Caco-2 (cell line): ENCODE data around the gene UNC119B. TPM values are rescaled to one million over a fixed set of nuclear protein-coding genes. Genes with fewer than 3 reads are reported as not detected.
A peak's percentile ranks its signal among the peaks of the same experiment; 100 is the strongest.

Source experiments
- BruUV-seq: library from RNA; stranded (reverse); fragments of 400-500 nt; replicated peaks from 2 replicates; lab custom pipeline; 2021; lab: Mats Ljungman, UMichigan
- CTCF ChIA-PET: fragments of 300-600 bp; sonication (Branson Sonifier 250); formaldehyde crosslinking; loops from one replicate; lab custom pipeline; 2022; ENCODE audit warnings: antibody characterized with exemption; lab: Charles Lee
- POLR2A ChIA-PET: fragments of 300-600 bp; sonication (Branson Sonifier 250); formaldehyde crosslinking; loops from one replicate; lab custom pipeline; 2022; ENCODE audit warnings: antibody characterized with exemption; lab: Charles Lee
- DNase-seq, 2 experiments: peaks; one replicate each; pipeline versions ENCODE4 v3.0.0 to v3.0.0-alpha.2; 2020 to 2022
- H3K27me3 ChIP-seq: replicated peaks from 2 replicates; pipeline ENCODE4 v1.6.0; 2011; ENCODE audit warnings: low read length; ENCODE audit not compliant: control insufficient read depth, insufficient read depth
- H3K36me3 ChIP-seq: 2 replicates; pipeline ENCODE4 v1.5.1; 2011; ENCODE audit warnings: low read length; ENCODE audit not compliant: control insufficient read depth, insufficient read depth
- H3K4me1 ChIP-seq: fragments of 250-450 bp; sonication (Bioruptor Pico); 2 replicates; pipeline ENCODE4 v1.5.1; 2020; ENCODE audit warnings: mild to moderate bottlenecking
- H3K4me3 ChIP-seq: 2 replicates; pipeline ENCODE4 v1.5.1; 2011; ENCODE audit warnings: low read depth, mild to moderate bottlenecking, control low read depth, low read length
- H3K9me3 ChIP-seq: fragments of 250-450 bp; sonication (Bioruptor Pico); 2 replicates; pipeline ENCODE4 v1.5.1; 2020; ENCODE audit warnings: mild to moderate bottlenecking, moderate library complexity
- H3K27ac Mint-ChIP-seq: one replicate; pipeline ENCODE4 v1.8.0; 2022; ENCODE audit warnings: mixed read lengths; ENCODE audit not compliant: unreplicated experiment
- H3K27me3 Mint-ChIP-seq: one replicate; pipeline ENCODE4 v1.8.0; 2022; ENCODE audit warnings: mixed read lengths; ENCODE audit not compliant: insufficient read depth, unreplicated experiment
- H3K36me3 Mint-ChIP-seq: one replicate; pipeline ENCODE4 v1.8.0; 2022; ENCODE audit warnings: mild to moderate bottlenecking, mixed read lengths; ENCODE audit not compliant: insufficient read depth, unreplicated experiment
- H3K4me1 Mint-ChIP-seq: one replicate; pipeline ENCODE4 v1.8.0; 2022; ENCODE audit warnings: low read depth, mixed read lengths; ENCODE audit not compliant: unreplicated experiment
- H3K4me3 Mint-ChIP-seq: one replicate; pipeline ENCODE4 v1.8.0; 2022; ENCODE audit warnings: mild to moderate bottlenecking, moderate library complexity, mixed read lengths; ENCODE audit not compliant: unreplicated experiment
- H3K9me3 Mint-ChIP-seq: one replicate; pipeline ENCODE4 v1.8.0; 2022; ENCODE audit warnings: mixed read lengths; ENCODE audit not compliant: unreplicated experiment
- CTCF ChIP-seq, 2 experiments: fragments of 200-600 bp in 1 of 2; IDR thresholded peaks; 1 replicate in 1 of 2; 2 replicates in 1 of 2; pipeline versions ENCODE4 v1.5.1 to v1.8.0; 2011 to 2022; ENCODE audit warnings: antibody characterized with exemption in 1 of 2, control low read depth in 1 of 2, inconsistent platforms in 1 of 2, low read depth in 1 of 2, low read length in 1 of 2, mild to moderate bottlenecking in 1 of 2, moderate library complexity in 1 of 2; ENCODE audit not compliant: insufficient read depth in 1 of 2, severe bottlenecking in 1 of 2, unreplicated experiment in 1 of 2
- intact Hi-C: fragments of 100-400 bp; cut with micrococcal nuclease; formaldehyde crosslinking; loops from one replicate; pipeline ENCODE4 v1.10.0; 2022; ENCODE audit not compliant: unreplicated experiment
- total RNA-seq: library from RNA; stranded (reverse); gene quantifications from 2 replicates; pipeline ENCODE4 v1.2.3, GENCODE V29; 2022

Gene UNC119B
- total RNA-seq, 1 experiment from 2014 or later, result 44.4 TPM

- H3K27ac Mint-ChIP-seq, result no peak overlapping the region
- ChIA-PET POLR2A (no interaction called here), CTCF (no interaction called here)
- peaks cover 34% of the 10 kb centered on the region for H3K36me3 Mint-ChIP-seq
- H3K27me3 ChIP-seq, result no peaks in the 10 kb centered on the region
- no peak overlapping the region for H3K4me3 ChIP-seq
- H3K4me1 ChIP-seq, result no peaks in the 10 kb centered on the region
- BruUV-seq, result no TSS peak
- TF ChIP-seq CTCF (IDR thresholded peaks at IDR 0.05; ENCODE audit: insufficient read depth in 1 of 2, low read depth in 1 of 2, low read length in 1 of 2, severe bottlenecking in 1 of 2, unreplicated experiment in 1 of 2), result no peak
- no peaks in the 10 kb centered on the region for H3K9me3 ChIP-seq
- no peaks in the 10 kb centered on the region for H3K9me3 Mint-ChIP-seq
- no peaks in the 10 kb centered on the region for H3K4me1 Mint-ChIP-seq
- no peak overlapping the region for H3K4me3 Mint-ChIP-seq
- no peak for DNase-seq
- no peaks in the 10 kb centered on the region for H3K36me3 ChIP-seq
- H3K27me3 Mint-ChIP-seq, result no peaks in the 10 kb centered on the region
- intact Hi-C loops, result no loop called here
Observed at GRCh38 chr12:120757949-120758348, 47.7 kb downstream of the UNC119B start.

- H3K27me3 ChIP-seq, result no peaks in the 10 kb centered on the region
- DNase-seq, result no peak
- peaks cover 43% of the 10 kb centered on the region for H3K36me3 Mint-ChIP-seq
- no peak for TF ChIP-seq CTCF (IDR thresholded peaks at IDR 0.05; ENCODE audit: insufficient read depth in 1 of 2, low read depth in 1 of 2, low read length in 1 of 2, severe bottlenecking in 1 of 2, unreplicated experiment in 1 of 2)
- no TSS peak for BruUV-seq
- no peaks in the 10 kb centered on the region for H3K9me3 ChIP-seq
- POLR2A ChIA-PET, result no interaction called here
- H3K4me3 Mint-ChIP-seq, result no peak overlapping the region
- no peaks in the 10 kb centered on the region for H3K4me1 Mint-ChIP-seq
- CTCF ChIA-PET, result no interaction called here
- no peak overlapping the region for H3K27ac Mint-ChIP-seq
- H3K9me3 Mint-ChIP-seq, result no peaks in the 10 kb centered on the region
- intact Hi-C loops, result no loop called here
- H3K36me3 ChIP-seq, result peaks cover 3% of the 10 kb centered on the region
- H3K4me1 ChIP-seq, result no peaks in the 10 kb centered on the region
- no peaks in the 10 kb centered on the region for H3K27me3 Mint-ChIP-seq
- no peak overlapping the region for H3K4me3 ChIP-seq
Observed at GRCh38 chr12:120758798-120759590, 48.7 kb downstream of the UNC119B start.

GRCh38 chr12:120759591-120760348, 49.5 kb downstream of the UNC119B start:
- BruUV-seq, result no TSS peak
- Mint-ChIP-seq H3K36me3 (peaks cover 47% of the 10 kb centered on the region), H3K27ac (peak overlapping the region; percentile 66), H3K4me1 (no peaks in the 10 kb centered on the region), H3K9me3 (no peaks in the 10 kb centered on the region), H3K4me3 (no peak overlapping the region), H3K27me3 (no peaks in the 10 kb centered on the region)
- DNase-seq, result no peak
- TF ChIP-seq CTCF (IDR thresholded peaks at IDR 0.05; ENCODE audit: insufficient read depth in 1 of 2, low read depth in 1 of 2, low read length in 1 of 2, severe bottlenecking in 1 of 2, unreplicated experiment in 1 of 2), result no peak
- H3K27me3 ChIP-seq, result no peaks in the 10 kb centered on the region
- CTCF ChIA-PET, result no interaction called here
- POLR2A ChIA-PET, result no interaction called here
- H3K4me3 ChIP-seq, result no peak overlapping the region
- no peaks in the 10 kb centered on the region for H3K9me3 ChIP-seq
- no peaks in the 10 kb centered on the region for H3K4me1 ChIP-seq
- intact Hi-C loops, result no loop called here
- peaks cover 3% of the 10 kb centered on the region for H3K36me3 ChIP-seq
